ENCODE data around the gene CLMN.

DNA sequence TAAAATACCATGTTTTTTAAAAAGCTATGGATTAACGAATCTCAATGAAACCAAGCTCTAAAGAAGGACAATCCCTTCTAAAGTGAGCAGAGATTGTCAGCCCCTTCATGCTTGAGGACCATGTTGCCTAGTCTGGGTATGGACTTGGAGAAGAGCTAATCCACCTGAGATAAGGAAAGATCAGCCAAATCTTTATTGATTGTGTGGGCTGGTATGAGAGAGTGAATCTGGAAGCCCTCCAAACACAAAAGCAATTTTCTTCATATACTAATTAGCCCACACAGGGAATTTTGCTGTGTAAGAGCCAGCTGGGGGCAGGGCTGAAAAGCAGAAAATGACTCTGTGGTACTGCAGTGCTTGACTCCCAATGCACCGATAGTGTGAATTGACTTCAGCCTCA lies 115.0 kb downstream of the CLMN start:
- TF ChIP-seq EZH2phosphoT487 (IDR thresholded peaks at IDR 0.05) = no peak
- TF ChIP-seq, protein P1, sequence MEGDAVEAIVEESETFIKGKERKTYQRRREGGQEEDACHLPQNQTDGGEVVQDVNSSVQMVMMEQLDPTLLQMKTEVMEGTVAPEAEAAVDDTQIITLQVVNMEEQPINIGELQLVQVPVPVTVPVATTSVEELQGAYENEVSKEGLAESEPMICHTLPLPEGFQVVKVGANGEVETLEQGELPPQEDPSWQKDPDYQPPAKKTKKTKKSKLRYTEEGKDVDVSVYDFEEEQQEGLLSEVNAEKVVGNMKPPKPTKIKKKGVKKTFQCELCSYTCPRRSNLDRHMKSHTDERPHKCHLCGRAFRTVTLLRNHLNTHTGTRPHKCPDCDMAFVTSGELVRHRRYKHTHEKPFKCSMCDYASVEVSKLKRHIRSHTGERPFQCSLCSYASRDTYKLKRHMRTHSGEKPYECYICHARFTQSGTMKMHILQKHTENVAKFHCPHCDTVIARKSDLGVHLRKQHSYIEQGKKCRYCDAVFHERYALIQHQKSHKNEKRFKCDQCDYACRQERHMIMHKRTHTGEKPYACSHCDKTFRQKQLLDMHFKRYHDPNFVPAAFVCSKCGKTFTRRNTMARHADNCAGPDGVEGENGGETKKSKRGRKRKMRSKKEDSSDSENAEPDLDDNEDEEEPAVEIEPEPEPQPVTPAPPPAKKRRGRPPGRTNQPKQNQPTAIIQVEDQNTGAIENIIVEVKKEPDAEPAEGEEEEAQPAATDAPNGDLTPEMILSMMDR (IDR thresholded peaks at IDR 0.05) = no peak

Data from neural progenitor cell (in vitro differentiated cells).